Articular chondrocyte of knee joint (primary cell): ENCODE data around the gene SPX. TPM values are rescaled to one million over a fixed set of nuclear protein-coding genes. Genes with fewer than 3 reads are reported as not detected.

Source experiments
- total RNA-seq: library from RNA; depleted of rRNA; stranded (reverse); fragments of >200 nt; gene quantifications from 2 replicates; pipeline ENCODE4 v1.2.3, GENCODE V29; 2012

SPX gene, protein sequence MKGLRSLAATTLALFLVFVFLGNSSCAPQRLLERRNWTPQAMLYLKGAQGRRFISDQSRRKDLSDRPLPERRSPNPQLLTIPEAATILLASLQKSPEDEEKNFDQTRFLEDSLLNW
- 4.8 and 9.5 TPM in 2 replicates for total RNA-seq

DNA sequence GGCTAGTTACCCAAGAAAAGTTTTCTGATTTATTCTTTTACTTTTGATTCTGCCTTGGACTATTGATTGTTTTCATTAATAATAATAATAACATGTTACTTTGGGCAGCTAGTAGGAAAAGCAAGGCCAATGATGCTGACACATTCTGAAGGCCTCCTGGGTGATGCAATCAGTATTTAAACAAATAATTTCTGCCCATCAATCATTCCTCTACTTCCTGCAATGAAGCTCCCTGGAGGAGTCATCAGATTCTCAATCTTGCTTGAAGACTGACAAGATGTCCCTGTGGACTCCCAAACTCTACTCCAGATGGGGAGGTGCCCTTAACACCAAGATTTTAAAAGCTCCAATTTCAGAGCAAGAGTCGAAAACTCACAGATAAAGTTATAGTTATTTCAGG lies at the start of gene SPX:
Gene SPX, plus strand, starts transcription at position 244 of the 400 bp plus-strand sequence. CDS start 177 bp downstream, outside the sequence.

DNA sequence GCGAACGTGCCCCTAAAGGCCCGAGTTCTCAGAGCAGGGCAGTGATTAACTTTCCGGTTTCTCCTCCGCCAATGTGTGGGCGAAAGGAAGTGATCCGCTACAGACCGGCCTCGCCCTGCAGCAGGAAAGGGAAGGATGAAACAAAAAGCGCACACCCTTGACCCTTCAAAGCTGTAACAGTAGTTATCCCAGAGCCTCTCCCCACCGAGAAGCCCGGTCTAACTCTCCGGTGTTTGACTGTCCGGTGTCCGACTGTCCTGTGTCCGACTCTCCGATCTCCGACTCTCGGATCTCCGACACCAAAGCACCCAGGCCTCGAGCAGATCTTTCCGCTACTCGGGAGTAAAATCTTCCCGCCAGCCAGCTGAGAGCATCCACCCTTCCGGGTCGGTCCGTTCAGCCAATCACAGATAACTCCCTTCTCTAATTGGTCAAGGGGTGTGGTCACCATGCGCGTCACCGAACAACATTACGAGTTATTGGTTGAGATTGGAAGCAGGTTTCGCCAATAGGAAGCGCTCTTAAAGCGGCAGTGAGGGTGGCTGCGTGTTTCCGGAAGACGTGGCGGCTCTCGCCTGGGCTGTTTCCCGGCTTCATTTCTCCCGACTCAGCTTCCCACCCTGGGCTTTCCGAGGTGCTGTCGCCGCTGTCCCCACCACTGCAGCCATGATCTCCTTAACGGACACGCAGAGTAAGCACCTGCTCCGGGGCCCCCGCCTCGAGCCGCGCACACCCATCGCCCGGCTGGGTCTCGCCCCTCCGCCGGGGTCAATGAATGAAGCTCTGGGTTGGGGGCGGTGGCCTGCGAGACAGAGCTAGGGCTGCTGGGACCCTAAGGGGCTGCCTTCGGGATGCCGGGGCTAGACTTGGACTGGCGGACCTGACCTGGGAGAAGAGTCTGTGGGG lies 24.6 kb upstream of the SPX start, which contains the start of the genes GOLT1B and RECQL:
Gene GOLT1B, plus strand, starts transcription at position 532 of the 906 bp plus-strand sequence. Its CDS starts 135 bp downstream, at position 667.
Gene RECQL, minus strand, starts transcription at position 378 of the 906 bp plus-strand sequence. CDS start 2,065 bp downstream, outside the sequence.

Other genes starting within 250 kb of the SPX start
- not detected in 2 replicates for gene SLCO1A2, start 191.4 kb upstream of the SPX start, total RNA-seq
- not detected in 2 replicates for gene IAPP, start 153.4 kb upstream of the SPX start, total RNA-seq
- gene PYROXD1, start 88.6 kb upstream of the SPX start, total RNA-seq, result 17.2 and 21.6 TPM in 2 replicates
- gene RECQL, start 24.7 kb upstream of the SPX start, total RNA-seq, result 94.7 and 134 TPM in 2 replicates
- gene GOLT1B, start 24.5 kb upstream of the SPX start, total RNA-seq, result 100.0 and 100 TPM in 2 replicates
- gene GYS2, start 78.6 kb downstream of the SPX start, total RNA-seq, result not detected in 2 replicates
- gene LDHB, start 131.5 kb downstream of the SPX start, total RNA-seq, result 478 and 488 TPM in 2 replicates
- gene KCNJ8, start 248.4 kb downstream of the SPX start, total RNA-seq, result 0.22 and 0.26 TPM in 2 replicates